B cell (primary cell): ENCODE data around the gene AFF2. TPM values are rescaled to one million over a fixed set of nuclear protein-coding genes. Genes with fewer than 3 reads are reported as not detected.

ENCODE experiments used
- ATAC-seq: fragments of 200-7000 bp; cut with Tn5 transposase; one replicate; pipeline ENCODE4 v1.10.0; 2021; ENCODE audit warnings: low read depth, mild to moderate bottlenecking, moderate number of reproducible peaks, moderate library complexity
- CTCF ChIA-PET: fragments of 350-600 bp; sonication (Branson Sonifier 250); formaldehyde crosslinking; loops from one replicate; lab custom pipeline; 2021; ENCODE audit warnings: antibody characterized with exemption, inconsistent platforms; lab: Charles Lee
- POLR2A ChIA-PET: fragments of 350-600 bp; sonication (Branson Sonifier 250); formaldehyde crosslinking; loops from one replicate; lab custom pipeline; 2021; ENCODE audit warnings: antibody characterized with exemption; lab: Charles Lee
- DNase-seq: peaks from one replicate; pipeline ENCODE4 v3.0.0; 2013
- H2AFZ ChIP-seq: 2 replicates; pipeline ENCODE4 v1.6.1; 2012; ENCODE audit warnings: mild to moderate bottlenecking, low read depth, low read length; ENCODE audit not compliant: insufficient read depth, poor library complexity, severe bottlenecking
- H3K27ac ChIP-seq, 2 donors: 1 replicate in 1 of 2; 2 replicates in 1 of 2; pipeline ENCODE4 v1.5.1; 2012 to 2013; ENCODE audit warnings: low read length in 2 of 2, mild to moderate bottlenecking in 2 of 2, moderate library complexity in 1 of 2
- H3K27me3 ChIP-seq, 4 experiments: fragments of 200-600 bp in 1 of 4; sonication (generic) in 1 of 4; replicated peaks in 1 of 4; 1 replicate in 2 of 4; 2 replicates in 2 of 4; pipeline versions ENCODE4 v1.6.1 to v1.7.0; 2013 to 2016; ENCODE audit warnings: low read length in 3 of 4, mild to moderate bottlenecking in 2 of 4, mixed read lengths in 1 of 4, moderate library complexity in 1 of 4; ENCODE audit not compliant: insufficient read depth in 4 of 4, control insufficient read depth in 3 of 4; ENCODE audit errors: control extremely low read depth in 1 of 4
- H3K36me3 ChIP-seq, 2 experiments: replicated peaks in 1 of 2; 1 replicate in 1 of 2; 2 replicates in 1 of 2; pipeline versions ENCODE4 v1.6.1 to v1.7.1; 2013; ENCODE audit warnings: low read length in 1 of 2; ENCODE audit not compliant: insufficient read depth in 2 of 2, control insufficient read depth in 1 of 2; ENCODE audit errors: control extremely low read depth in 1 of 2, extremely low read depth in 1 of 2
- H3K4me1 ChIP-seq, 2 donors: fragments of 200-600 bp in 1 of 2; sonication (generic) in 1 of 2; 1 replicate in 1 of 2; 2 replicates in 1 of 2; pipeline versions ENCODE4 v1.5.1 to v1.6.1; 2013 to 2017; ENCODE audit warnings: low read length in 2 of 2; ENCODE audit not compliant: control insufficient read depth in 2 of 2, insufficient read depth in 2 of 2
- H3K4me2 ChIP-seq: replicated peaks from 2 replicates; pipeline ENCODE3; 2012; ENCODE audit warnings: mild to moderate bottlenecking, low read depth, low read length; ENCODE audit not compliant: poor library complexity, severe bottlenecking
- H3K4me3 ChIP-seq, 5 experiments: fragments of 200-600 bp in 1 of 5; sonication (generic) in 1 of 5; 1 replicate in 3 of 5; 2 replicates in 2 of 5; pipeline versions ENCODE4 v1.5.1 to v1.7.0; 2011 to 2016; ENCODE audit warnings: low read length in 4 of 5, mild to moderate bottlenecking in 4 of 5, low read depth in 2 of 5, control low read depth in 1 of 5, moderate library complexity in 1 of 5; ENCODE audit not compliant: insufficient read depth in 1 of 5; ENCODE audit errors: control extremely low read depth in 1 of 5, extremely low read depth in 1 of 5
- H3K79me2 ChIP-seq: fragments of 200-600 bp; sonication (generic); one replicate; pipeline ENCODE4 v1.6.0; 2016; ENCODE audit warnings: low read length; ENCODE audit not compliant: control insufficient read depth, insufficient read depth
- H3K9ac ChIP-seq: fragments of 200-600 bp; sonication (generic); 2 replicates; pipeline ENCODE4 v1.6.1; 2017; ENCODE audit warnings: mild to moderate bottlenecking, low read length, moderate library complexity
- H3K9me3 ChIP-seq, 3 donors: one replicate each; pipeline versions ENCODE4 v1.6.1 to v1.7.1; 2013; ENCODE audit warnings: low read length in 2 of 3; ENCODE audit not compliant: control insufficient read depth in 2 of 3, insufficient read depth in 1 of 3; ENCODE audit errors: control extremely low read depth in 1 of 3
- H4K20me1 ChIP-seq: 2 replicates; pipeline ENCODE4 v1.6.0; 2012; ENCODE audit warnings: mild to moderate bottlenecking, low read length; ENCODE audit not compliant: insufficient read depth, control insufficient read depth, poor library complexity, severe bottlenecking
- H3K27ac Mint-ChIP-seq: one replicate; pipeline ENCODE4 v1.8.0; 2021; ENCODE audit warnings: mixed read lengths
- H3K27me3 Mint-ChIP-seq: one replicate; pipeline ENCODE4 v1.8.0; 2021; ENCODE audit warnings: mixed read lengths
- H3K4me1 Mint-ChIP-seq: one replicate; pipeline ENCODE4 v1.8.0; 2021; ENCODE audit warnings: mixed read lengths
- H3K4me3 Mint-ChIP-seq: one replicate; pipeline ENCODE4 v1.8.0; 2021; ENCODE audit warnings: mixed read lengths
- H3K9me3 Mint-ChIP-seq: one replicate; pipeline ENCODE4 v1.8.0; 2022; ENCODE audit warnings: mixed read lengths; ENCODE audit not compliant: insufficient read depth
- EZH2 ChIP-seq: IDR thresholded peaks from 2 replicates; pipeline ENCODE4 v1.6.1; 2012; ENCODE audit warnings: borderline replicate concordance, low read depth, mild to moderate bottlenecking, moderate library complexity, low read length; ENCODE audit not compliant: insufficient read depth, poor library complexity, severe bottlenecking
- WGBS: methylation state at CpG from one replicate; pipeline ENCODE4 v1.1.5; 2013; ENCODE audit warnings: missing lambda C conversion rate; ENCODE audit not compliant: insufficient coverage; 5-methylcytosine and 5-hydroxymethylcytosine counted together
- intact Hi-C: fragments of 100-400 bp; cut with micrococcal nuclease; formaldehyde crosslinking; loops from one replicate; pipeline ENCODE4 v1.10.0; 2022
- polyA plus RNA-seq: library from polyadenylated mRNA; depleted of rRNA; stranded (reverse); fragments of >200 nt; gene quantifications from 2 replicates; pipeline ENCODE4 v1.2.3, GENCODE V29; 2012
- total RNA-seq, 2 donors: library from RNA; stranded (reverse); fragments of 120-200 nt in 1 of 2; gene quantifications; 1 replicate in 1 of 2; 2 replicates in 1 of 2; pipeline versions ENCODE4 v1.2.3 to v1.2.4, GENCODE V29; 2013 to 2022
- TF ChIP-seq, protein P1 (sequence below): fragments of 200-600 bp; IDR thresholded peaks from one replicate; pipeline ENCODE4 v1.8.0; 2022; ENCODE audit warnings: antibody characterized with exemption, mild to moderate bottlenecking

The AFF2 gene
- total and polyA plus RNA-seq, 2 donors (not counting 1 experiment from before 2014, with no cell fraction given), result 0.06 to 12.0 TPM

DNA sequence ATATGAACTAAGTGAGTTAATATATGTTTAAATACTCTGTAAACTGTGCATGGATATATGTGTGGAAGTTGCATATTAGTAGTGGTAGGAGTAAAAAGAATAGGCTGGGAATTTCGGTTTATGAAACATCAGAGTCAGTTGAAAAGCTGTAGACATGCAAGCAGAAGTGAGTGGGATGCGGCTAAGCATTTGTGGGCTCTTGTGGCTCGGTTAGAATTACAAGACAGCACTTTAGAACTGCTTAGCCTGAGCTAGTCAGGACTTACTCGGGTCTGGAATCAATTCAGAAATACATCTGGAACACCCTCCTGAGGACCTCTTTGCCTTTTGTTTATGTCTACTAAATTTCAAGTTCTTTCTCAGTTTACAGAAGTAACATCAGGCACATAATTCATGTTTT, 93.6 kb downstream of the AFF2 start:
- no peak overlapping the region for H3K4me3 ChIP-seq
- CTCF ChIA-PET, result interaction anchor here (1.3 kb wide), 1 partner anchor 21 kb away, joined by 4 read pairs; no protein-coding TSS in a partner anchor
- Mint-ChIP-seq H3K27me3 (no peaks in the 10 kb centered on the region), H3K27ac (no peak overlapping the region), H3K4me3 (no peak overlapping the region), H3K4me1 (peaks cover 13% of the 10 kb centered on the region), H3K9me3 (no peaks in the 10 kb centered on the region)
- no peak overlapping the region for H3K4me2 ChIP-seq
- H3K36me3 ChIP-seq, result no peaks in the 10 kb centered on the region
- ATAC-seq, result no peak
- peaks cover 0 to 3% of the 10 kb centered on the region in 2 donors for H3K4me1 ChIP-seq
- H3K27ac ChIP-seq, result no peak overlapping the region
- 96% methylated on average over 3 of the region's 4 CpGs for WGBS
- no peaks in the 10 kb centered on the region for H4K20me1 ChIP-seq
- no peak for TF ChIP-seq EZH2
- TF ChIP-seq, protein P1, sequence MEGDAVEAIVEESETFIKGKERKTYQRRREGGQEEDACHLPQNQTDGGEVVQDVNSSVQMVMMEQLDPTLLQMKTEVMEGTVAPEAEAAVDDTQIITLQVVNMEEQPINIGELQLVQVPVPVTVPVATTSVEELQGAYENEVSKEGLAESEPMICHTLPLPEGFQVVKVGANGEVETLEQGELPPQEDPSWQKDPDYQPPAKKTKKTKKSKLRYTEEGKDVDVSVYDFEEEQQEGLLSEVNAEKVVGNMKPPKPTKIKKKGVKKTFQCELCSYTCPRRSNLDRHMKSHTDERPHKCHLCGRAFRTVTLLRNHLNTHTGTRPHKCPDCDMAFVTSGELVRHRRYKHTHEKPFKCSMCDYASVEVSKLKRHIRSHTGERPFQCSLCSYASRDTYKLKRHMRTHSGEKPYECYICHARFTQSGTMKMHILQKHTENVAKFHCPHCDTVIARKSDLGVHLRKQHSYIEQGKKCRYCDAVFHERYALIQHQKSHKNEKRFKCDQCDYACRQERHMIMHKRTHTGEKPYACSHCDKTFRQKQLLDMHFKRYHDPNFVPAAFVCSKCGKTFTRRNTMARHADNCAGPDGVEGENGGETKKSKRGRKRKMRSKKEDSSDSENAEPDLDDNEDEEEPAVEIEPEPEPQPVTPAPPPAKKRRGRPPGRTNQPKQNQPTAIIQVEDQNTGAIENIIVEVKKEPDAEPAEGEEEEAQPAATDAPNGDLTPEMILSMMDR, result no peak
- intact Hi-C loops, result no loop called here
- no peak for DNase-seq
- H2AFZ ChIP-seq, result no peak overlapping the region
- H3K27me3 ChIP-seq, result no peaks in the 10 kb centered on the region
- no peak overlapping the region for H3K9ac ChIP-seq
- no peaks in the 10 kb centered on the region for H3K9me3 ChIP-seq
- H3K79me2 ChIP-seq, result no peaks in the 10 kb centered on the region
- POLR2A ChIA-PET, result no interaction called here

DNA sequence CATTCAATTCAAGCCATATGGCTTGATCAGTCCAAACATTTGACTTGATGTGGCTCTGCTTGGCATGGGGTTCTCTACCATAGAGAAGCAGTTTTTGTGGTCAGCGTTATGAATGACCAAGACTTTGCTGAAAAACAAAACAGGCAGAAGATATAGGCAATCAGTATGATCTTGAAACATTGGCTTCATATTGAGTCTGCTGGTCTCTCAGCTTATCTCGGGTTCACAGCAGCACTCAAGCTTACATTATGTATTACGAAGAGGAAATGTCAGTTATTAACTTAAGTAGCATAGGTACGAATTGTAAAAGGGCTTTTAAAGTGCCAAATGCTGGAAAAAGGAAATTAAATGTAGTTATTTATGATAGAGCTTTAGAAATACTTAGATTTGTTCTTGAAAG, 99.0 kb downstream of the AFF2 start:
- ChIA-PET CTCF (no interaction called here), POLR2A (no interaction called here)
- Mint-ChIP-seq H3K27ac (no peak overlapping the region), H3K4me3 (no peak overlapping the region), H3K27me3 (no peaks in the 10 kb centered on the region), H3K4me1 (peaks cover 5% of the 10 kb centered on the region), H3K9me3 (no peaks in the 10 kb centered on the region)
- Histone ChIP-seq H3K4me1 (no peaks in the 10 kb centered on the region), H2AFZ (no peak overlapping the region), H4K20me1 (no peaks in the 10 kb centered on the region), H3K79me2 (no peaks in the 10 kb centered on the region), H3K4me2 (no peak overlapping the region), H3K27ac (no peak overlapping the region), H3K9ac (no peak overlapping the region), H3K27me3 (no peaks in the 10 kb centered on the region), H3K9me3 (no peaks in the 10 kb centered on the region), H3K4me3 (no peak overlapping the region), H3K36me3 (no peaks in the 10 kb centered on the region)
- DNase-seq, result no peak
- TF ChIP-seq, protein P1, result no peak
- TF ChIP-seq EZH2, result no peak
- no peak for ATAC-seq
- intact Hi-C loops, result no loop called here
- 50% methylated on average over 1 of the region's 4 CpGs for WGBS
